SU-DHL-6 (cell line): ENCODE data around the gene FAM170B.

Source experiments
- CTCF ChIP-seq: fragments of 200-600 bp; sonication (generic); IDR thresholded peaks from one replicate; pipeline ENCODE4 v1.5.1; 2017; ENCODE audit warnings: antibody characterized with exemption, mild to moderate bottlenecking, low read length, moderate library complexity; ENCODE audit not compliant: insufficient read depth, poor library complexity, severe bottlenecking
- EZH2phosphoT487 ChIP-seq: fragments of 200-600 bp; sonication (generic), shearing (Covaris generic); conservative IDR thresholded peaks from 2 replicates; pipeline ENCODE4 v1.6.1; 2018; ENCODE audit warnings: mild to moderate bottlenecking, antibody characterized with exemption, low read length, moderate library complexity, mixed read lengths

DNA sequence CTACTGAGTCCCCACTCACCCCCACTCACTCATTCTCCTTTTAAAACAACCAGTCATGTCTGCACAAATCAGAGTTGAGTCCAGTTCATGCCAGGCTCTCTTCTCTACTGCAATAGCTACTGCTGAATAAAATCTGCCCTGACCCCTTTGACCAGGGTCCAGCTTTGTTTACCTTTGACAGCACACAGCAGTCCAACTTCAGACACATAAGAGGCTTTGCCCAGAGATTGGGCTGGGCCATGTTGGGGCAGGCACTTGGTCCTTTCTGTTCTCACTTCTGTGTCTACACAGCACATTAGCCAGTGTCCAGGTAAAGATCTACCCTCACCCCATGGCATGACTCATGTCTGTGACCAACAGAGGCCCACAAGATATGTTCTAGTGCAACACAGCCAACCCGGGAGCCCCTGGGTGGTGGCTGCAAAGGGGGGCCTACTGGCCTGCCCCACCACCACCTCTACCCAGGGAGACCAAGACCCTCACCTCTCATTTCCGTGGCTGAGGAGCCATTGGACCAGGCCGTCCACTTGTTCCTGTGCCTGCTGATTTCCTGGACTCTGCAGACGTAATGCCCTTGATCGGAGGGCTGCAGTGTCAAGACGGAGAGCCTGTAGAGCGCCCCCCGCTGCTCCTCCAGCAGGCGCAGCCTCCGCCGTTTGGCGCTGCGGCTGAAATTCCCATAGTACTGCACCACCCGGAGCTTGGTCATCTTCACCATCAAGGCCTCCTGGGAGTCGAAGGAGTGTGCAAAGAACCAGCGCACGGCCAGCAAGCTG, 26.5 kb downstream of the FAM170B start:
- TF ChIP-seq CTCF (no peak), EZH2phosphoT487 (no peak)
